Stimulated activated CD8-positive, alpha-beta memory T cell treated with anti-CD3 and anti-CD28 coated beads, Interleukin-4, amount 100 ng/mL, for 24 hours (primary cell): ENCODE data around the gene RACGAP1.

ENCODE experiments used
- DNase-seq: peaks from one replicate; pipeline ENCODE4 v3.0.0-alpha.2; 2020; ENCODE audit warnings: low read depth

Gene RACGAP1

DNA sequence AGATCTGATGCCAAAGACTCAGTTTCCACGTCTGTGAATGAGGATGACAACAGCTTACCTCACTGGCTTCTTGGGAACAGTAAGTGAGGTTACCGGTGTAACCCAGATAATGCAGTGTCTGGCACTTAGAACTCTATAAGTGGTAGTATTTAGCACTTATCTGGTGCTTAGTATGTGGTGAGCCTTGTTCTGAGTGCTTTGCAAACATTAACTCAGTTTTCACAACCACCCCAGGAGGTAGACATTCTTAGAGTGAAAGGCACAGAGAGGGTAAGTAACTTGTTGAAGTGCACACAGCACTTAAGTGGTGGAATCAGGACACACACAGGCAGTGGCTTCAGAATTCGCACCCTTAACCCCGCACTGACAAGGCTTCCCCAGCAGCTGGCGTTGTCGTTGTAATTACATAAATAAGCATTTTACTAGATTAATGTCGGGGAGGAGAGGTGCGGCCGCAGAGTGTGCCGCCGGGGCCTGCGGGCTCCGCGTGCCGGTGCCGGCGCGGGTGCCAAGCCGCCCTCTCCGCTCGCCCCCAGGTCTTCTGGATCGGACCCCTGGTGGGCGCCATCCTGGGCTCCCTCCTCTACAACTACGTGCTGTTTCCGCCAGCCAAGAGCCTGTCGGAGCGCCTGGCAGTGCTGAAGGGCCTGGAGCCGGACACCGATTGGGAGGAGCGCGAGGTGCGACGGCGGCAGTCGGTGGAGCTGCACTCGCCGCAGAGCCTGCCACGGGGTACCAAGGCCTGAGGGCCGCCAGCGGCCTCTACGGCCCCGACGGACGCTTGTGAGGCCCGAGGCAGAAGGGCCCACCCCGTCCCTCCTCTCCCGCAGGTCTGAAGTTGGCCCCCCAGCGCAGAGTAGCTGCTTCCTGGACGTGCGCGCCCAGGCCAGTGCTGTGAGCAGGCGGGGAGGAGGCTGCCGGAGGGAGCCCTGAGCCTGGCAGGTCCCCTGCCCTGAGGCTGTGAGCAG, 70.1 kb downstream of the RACGAP1 start:
- DNase-seq, result no peak

DNA sequence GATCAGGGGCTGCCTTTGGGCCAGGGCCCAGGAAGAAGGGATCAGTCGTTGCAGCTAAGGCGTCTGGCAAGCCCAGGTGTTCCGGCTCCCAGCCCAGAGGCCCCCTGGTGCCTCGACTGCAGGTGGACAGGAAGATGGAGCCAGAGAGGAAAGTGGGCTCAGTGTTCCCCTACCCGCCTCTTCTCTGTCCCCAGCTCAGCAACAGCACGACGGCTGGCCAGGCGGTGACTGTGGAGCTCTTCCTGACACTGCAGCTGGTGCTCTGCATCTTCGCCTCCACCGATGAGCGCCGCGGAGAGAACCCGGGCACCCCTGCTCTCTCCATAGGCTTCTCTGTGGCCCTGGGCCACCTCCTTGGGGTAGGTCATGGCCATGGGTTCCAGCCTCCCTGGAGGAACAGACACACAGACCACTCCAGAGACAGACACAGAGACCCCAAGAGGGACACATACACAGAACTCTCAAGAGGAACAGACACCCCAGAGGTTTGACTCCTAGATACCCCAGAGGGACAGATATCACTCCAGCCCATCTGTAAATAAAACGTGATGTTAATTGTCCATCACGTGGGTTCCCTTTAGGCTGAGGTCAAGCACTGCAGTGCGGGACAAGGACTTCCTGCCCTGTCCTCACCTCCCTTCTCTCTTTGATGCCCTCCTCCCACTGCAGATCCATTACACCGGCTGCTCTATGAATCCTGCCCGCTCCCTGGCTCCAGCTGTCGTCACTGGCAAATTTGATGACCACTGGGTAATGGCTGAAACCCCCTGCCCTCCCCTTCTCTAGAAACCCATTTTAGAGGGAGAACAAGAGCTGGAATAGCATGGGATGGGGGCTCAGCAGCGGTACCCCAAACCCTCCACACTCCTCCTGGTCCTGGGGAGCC, 71.1 kb downstream of the RACGAP1 start:
- no peak for DNase-seq

DNA sequence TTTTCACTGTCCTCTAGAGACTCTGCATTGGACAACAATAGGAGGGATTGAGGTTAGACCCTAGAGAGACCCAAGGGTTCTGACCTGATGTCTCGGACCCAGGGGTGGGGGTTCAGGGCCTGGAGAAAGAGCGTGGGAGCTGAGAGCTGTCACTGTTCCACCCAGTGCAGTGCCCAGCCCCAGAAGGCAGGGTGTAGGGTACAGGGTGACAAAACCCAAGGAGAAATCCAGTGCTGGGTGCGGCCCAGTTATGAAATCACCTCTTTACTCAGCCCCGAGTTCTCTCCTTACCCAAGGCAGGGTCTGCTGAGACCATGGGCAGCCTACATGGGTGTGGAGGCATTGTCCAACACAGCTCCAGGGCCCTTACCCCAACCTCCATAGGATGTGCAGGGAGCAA, 72.1 kb downstream of the RACGAP1 start:
- DNase-seq, result no peak

DNA sequence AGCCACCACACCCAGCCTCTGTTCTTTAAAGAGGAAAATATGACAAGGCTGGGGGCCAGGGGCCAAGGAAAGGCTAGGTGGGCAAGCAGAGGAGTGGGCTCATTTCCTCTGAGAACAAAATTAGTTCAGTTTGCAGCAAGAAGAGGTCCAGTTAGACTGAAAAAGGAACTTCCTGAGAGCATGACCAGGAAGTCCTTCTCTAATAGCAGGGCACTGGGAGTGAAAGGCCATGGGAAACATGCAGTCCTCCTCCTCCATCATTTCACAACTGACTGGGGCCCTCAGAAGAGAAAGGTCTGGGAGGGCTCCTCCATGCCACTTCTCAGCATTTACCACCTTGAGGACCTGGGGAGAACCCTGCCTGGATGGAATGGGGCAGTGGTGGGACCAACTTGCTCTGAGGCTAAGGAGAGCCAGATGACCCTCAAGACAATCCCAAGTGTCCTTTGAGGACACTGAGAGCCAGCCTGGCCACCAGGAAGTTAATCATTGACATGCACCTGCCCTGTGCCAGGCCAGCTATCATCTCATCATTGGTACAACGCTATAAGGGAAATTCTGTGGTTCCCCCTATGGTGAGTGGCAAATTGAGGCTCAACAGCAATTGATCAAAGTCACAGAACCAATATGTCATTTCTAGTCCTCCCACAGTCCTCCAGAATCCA, 72.8 kb downstream of the RACGAP1 start:
- no peak for DNase-seq

DNA sequence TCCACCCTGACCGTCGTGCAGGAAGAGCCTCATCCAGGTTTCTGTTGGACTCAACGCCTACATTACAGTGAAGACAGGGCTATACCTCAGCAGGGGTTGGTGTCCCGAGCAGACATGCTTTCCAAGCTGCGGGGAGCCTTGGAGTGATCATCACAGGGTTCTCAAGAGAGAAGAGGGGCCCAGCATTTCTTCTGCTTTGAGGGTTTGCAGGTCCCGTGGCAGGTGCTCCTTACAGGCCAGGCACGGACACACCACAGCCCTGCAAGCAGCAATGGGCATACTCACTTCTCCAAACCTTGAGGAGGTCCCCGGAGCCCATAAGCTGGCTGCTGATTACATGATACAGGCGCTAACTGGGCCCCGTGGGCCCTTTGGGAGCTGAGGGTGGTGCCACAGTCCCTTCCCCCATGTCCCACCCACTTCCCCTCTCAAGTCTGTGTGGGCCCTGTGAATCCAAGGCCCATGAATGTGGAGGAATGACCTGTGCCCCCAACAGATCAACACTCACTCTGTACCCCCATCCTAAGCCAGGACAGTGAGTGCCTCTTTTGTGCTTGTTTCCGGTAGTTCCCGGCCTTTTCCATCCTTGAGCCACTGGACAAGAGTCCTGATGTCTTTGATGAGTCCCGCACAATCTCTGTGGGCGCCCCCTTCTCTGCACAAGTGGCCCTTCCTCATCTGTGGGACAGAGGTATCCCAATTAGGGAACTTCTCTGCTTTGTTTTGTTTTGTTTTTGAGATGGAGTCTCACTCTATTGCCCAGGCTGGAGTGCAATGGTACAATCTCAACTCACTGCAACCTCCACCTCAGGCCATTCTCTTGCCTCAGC, 73.7 kb downstream of the RACGAP1 start:
- no peak for DNase-seq

DNA sequence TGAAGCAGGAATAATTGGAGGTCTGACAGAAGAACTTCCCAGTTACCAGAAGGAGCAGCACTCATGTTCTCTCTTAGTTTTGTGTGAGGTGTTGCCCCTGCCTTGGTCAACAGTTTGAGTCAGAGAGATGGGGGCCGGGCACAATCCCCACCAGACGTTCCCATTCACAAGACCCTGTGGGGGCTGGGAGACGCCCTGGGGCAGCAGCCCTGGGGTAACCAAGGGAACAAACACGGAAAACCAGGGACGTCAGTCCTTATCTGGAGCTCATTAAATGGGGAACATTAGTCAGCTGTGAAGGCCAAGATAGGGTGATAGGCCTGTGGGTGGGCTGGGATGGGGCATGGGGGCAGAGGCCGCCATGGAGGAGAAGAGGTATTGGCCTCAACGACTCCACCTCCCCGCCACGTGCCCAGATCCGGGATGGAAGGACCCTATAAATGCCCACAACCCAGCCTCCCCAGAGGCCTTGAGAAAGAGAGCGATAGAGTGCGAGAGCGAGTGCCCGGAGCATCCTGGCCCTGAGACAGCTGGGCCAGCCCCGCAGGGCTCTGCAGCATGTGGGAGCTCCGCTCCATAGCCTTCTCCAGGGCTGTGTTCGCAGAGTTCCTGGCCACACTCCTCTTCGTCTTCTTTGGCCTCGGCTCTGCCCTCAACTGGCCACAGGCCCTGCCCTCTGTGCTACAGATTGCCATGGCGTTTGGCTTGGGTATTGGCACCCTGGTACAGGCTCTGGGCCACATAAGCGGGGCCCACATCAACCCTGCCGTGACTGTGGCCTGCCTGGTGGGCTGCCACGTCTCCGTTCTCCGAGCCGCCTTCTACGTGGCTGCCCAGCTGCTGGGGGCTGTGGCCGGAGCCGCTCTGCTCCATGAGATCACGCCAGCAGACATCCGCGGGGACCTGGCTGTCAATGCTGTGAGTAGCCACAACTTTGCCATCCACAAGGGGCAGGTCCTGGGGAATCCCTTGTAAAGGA, 74.7 kb downstream of the RACGAP1 start, which contains the start of gene AQP2:
Gene AQP2 (plus strand): TSS at position 465 of the 979 bp plus-strand sequence. CDS start 94 bp downstream, at position 559.
- no peak for DNase-seq

DNA sequence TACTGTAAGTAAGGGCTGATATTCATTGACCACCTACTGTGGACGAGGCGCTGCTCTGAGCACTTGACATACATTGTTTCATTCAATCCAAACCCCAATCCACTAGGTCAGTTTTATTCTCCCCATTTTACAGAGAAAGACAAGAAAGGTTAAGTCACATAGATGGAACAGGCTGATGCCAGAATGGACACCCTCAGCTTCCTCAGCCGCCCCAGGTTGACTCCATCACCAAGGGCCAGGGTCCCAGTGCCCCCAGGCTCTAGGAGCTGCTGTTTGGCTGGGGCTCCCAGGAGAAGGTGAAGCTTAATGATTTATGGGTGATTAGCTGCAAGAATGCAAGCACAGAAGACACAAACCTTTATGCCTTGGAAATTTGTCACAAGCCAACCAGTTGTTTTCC, 75.4 kb downstream of the RACGAP1 start:
- DNase-seq, result no peak

DNA sequence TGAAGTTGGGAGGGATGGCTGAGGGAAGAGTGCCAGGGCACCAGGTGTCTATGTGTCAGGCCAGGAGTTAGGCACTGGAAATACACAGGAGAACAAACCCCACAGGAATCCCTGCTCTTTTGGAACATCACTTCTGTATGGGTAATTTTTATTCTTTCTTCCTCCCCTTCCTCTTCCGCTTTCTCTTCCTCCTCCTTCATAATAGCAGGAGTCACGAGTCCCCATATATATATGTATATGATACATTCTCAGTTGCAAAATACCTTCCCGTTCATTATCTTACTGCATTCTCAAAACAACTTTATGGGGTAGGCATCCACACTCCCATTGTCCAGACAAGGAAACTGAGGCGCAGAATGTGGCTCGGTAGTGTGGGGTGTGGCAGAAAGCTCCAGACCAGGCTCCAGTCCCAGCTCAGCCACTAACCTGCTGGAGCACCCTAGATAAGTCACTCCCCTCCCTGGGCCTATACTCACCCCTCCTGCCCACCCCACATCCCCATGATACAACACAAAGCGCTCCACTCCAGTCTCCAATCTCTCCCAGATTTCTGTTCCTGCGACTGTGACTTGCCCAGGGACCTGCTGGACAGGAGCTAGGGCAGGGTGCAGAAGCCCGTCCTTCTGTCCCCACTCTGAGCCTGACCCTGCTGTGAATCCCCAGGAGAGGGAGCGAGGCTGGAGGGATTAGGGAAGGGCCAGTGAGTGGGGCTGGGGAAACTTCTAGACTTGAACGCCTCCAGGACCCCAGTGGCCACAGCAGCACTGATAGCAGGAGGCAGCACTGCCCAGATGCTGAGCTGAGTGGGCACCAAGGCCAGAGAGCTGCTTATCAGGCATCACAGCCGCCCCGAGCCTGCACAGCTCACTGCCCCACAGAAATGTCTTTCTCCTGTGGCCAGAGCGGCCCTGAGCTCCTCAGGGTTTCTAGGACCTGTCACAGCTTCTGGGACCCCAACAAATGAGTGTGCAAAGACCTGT, 76.1 kb downstream of the RACGAP1 start:
- DNase-seq, result no peak

DNA sequence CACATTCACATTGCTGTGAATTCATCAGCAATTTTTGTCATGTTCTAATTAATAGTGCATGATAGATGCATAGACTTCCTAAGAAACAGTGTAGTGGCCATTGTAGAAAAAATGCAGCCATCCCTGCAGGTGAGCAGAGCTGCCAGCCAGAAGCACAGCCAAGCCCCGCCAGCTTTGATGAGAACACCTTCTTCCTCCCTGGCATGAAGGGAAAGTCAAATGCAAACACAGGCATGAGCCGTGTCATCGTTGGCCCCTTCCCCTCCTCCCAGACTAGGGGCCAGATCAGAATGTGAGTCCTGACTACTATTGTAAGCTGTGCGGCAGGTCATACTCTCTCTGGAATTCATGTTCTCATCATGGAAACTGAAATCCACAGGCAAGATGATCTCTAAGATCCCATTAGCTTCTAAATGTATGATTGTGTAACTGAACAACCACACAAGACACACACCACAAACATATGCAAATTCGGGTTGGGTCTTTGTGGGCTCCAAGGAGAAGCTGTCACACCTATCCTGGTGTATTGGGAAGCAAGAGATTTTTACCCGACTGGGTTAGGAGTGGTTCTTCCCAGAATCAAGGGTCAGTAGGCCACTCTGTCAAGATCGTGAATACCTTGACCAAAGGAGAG, 77.6 kb downstream of the RACGAP1 start:
- no peak for DNase-seq

DNA sequence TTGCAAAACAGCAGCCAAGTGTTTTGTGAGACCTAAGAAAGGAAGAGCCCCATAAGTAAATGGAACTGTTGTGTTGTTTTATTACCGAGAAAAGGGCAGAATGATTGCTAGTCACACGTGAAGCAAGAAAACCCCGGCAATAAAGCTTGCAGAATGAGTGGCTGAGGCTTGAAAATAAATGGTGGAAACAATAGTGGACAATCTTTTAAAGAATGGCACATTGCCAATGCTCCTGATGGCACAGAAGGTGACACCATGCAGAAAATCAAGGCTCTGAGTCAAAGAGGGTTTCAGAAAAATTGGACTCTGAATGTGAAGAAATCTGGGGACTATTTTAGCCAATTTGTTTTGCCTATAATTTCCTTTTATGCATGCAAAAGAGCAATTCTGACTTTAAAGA, 78.8 kb downstream of the RACGAP1 start:
- DNase-seq, result no peak

DNA sequence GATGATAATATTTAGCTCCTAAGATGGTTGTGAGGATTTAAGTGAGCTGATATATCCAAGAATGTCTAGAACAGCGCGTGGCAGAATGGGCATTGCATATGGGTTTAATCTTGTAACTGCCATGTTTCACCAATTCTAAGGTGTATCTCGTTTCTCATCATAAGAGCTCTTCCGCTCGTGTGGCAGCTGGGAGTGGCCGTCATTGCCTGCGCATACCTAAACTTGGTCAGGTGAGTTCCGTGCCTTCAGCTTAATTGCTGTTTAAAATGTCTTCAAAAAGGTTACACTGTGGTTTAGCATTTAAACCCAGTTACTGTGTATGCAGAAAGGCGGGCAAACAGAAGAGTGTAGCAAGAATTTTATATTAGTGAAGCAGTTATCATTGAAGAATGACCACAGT, 79.2 kb downstream of the RACGAP1 start:
- DNase-seq, result no peak

DNA sequence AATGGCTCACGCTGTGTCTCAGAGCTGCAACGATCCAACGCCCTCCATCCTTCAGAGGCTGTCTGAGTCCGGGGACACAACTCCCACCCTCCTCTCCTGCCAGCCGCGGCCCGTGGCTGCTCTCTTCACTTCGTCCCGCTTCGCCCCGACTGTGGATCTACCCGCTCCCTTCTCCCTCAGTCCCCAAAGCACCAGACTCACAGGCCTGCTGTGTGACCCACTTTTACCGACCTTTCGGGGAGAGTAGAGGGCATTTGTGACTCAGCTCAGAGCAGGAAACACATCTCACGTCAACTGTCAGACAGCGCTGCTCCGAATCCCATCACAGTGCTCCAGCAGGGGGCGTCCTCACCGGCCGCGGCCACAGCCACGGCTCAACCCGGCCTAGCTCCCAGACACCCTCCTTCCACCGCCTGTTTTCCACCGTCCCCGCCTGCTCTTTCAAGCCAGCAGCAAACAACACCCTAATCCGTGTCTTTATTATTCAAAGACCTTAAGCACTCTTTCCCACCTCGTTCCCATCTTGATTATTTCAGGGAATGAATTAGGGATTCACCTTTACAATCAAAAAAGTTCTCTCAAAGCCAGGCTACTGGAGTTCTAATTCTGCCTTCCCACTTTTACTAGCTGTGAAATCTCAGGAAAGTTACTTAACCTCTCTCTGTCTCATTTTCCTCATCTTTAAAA, 79.8 kb downstream of the RACGAP1 start:
- peak; percentile 77 for DNase-seq

DNA sequence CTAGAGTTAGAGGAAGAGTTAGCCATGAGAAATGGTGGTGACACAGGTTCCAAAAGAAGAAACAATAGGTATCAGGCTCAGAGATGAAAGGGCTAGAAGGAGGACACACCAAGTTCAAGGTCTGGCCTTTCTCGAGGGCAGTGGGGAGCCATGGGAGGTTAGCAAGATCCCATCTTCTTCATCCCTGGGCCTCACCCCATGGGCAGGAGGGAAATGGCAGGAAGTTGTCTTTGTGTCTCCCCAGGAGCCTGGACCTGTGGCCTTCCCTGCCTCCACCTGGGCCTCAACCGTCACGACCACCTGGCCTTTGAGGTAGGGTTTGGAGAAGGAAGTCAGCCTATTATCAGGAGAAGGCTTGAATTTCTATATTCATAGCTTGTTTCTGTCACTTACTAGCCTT, 80.6 kb downstream of the RACGAP1 start:
- no peak for DNase-seq

DNA sequence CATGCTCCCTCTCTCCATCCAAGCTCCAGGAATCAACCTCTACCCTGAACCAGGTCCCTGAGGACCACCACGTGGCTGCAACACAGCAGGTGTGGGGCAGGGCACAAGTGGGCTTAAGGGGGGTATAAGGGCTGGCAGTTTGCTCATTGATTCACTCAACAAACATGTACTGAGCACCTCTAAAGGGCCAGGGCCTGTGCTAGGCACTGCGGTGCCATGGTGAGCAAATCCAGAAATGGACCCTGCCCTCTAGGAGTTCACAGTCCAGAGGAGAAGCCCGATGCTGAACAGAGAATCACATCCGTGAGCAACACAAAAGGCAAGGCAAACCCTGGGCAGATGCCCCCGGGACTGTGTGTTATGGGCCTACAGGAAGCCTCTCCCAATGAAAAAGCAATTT, 81.2 kb downstream of the RACGAP1 start:
- no peak for DNase-seq

DNA sequence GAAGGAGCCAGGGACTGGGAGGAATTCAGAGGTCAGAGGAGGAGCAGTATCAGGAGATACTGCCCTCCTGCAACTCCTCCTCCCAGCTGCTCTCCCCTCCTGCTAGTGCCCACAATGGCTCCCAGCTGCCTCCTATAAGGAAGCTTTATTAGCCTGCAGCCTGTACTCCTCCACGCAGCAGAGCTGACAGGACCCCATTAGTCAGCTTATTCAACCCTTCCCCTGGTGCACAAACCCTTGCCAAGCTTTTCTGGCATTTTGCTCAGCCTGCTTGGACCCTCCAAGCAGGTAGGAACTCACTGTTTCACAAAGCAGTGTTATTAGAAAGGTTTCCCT, 81.7 kb downstream of the RACGAP1 start:
- DNase-seq, result no peak

DNA sequence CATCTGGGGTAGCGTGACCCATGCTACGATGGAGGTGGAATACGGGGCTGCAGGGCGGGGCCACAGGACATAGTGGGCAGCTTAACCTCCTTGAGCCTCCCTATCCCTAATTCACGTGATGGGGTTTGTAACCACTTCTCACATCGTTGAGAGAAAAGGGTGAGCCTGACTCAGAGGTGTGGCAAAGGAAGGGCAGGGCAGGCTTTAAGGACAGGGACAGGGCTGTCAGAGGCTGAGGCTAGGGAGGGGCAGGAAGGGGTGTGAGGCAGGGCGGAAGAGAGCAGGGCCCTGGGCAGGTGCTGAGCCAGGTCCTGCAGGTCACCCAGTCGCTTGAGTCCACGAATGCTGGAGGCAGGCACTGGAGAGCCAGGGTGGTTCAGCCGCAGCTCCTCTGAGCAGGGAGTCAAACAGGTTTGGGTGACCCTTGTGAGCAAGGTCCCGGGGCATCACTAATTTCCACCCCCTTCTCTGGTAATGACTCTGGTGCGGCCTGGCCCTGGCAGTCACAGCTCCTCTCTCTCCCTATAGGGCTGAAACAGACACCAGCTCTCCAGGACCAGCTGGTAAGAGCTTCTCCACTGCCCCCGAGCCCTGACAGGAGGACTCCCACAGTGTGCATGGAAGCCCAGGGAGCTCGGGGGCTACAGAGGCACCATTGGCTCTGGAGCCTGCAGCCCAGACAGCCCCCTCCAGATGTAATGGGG, 82.2 kb downstream of the RACGAP1 start:
- DNase-seq, result no peak

DNA sequence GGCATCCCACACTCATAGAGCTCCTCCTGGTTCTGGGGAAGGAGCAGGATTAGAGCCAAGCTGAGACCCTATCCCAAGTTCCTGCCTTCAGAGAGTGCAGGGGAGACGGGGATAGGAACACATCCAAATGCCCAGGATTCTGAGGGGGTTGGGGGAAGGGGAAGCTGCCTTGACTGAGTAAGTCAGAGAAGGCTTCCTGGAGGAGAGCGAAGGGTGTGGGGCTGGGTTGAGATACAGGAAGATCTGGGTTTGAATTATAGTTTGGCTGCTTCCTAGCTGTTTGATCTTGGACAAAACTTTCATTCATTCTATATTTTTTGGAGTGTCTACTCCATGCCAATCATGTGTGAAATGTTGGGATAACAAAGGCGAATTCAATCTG, 82.8 kb downstream of the RACGAP1 start:
- DNase-seq, result no peak
